GM12878 (cell line): ENCODE data around the gene TRIM6. TPM values are rescaled to one million over a fixed set of nuclear protein-coding genes. Genes with fewer than 3 reads are reported as not detected.

Source experiments
- ATAC-seq: fragments of 200-7000 bp; cut with Tn5 transposase; 3 replicates; pipeline ENCODE4 v1.9.1; 2020; ENCODE audit warnings: mild to moderate bottlenecking, moderate library complexity
- BruUV-seq: library from RNA; stranded (reverse); fragments of 400-500 nt; replicated peaks from 2 replicates; lab custom pipeline; 2021; lab: Mats Ljungman, UMichigan
- CTCF ChIA-PET: fragments of 300-600 bp; sonication (Branson Sonifier 250); formaldehyde crosslinking; extraction: SDS; loops from one replicate; lab custom pipeline; 2021; ENCODE audit warnings: inconsistent platforms; lab: Yijun Ruan, JAX
- POLR2A ChIA-PET: fragments of 350-600 bp; formaldehyde crosslinking; extraction: SDS; loops from one replicate; lab custom pipeline; 2021; ENCODE audit warnings: inconsistent platforms; lab: Charles Lee
- RAD21 ChIA-PET: fragments of 300-600 bp; sonication (Branson Sonifier 250); formaldehyde crosslinking; loops from one replicate; lab custom pipeline; 2023; ENCODE audit warnings: antibody characterized with exemption; ENCODE audit not compliant: unreplicated experiment; lab: Charles Lee
- SMC1A ChIA-PET: fragments of 300-600 bp; sonication (Branson Sonifier 250); formaldehyde crosslinking; loops from one replicate; lab custom pipeline; 2023; ENCODE audit not compliant: unreplicated experiment, uncharacterized antibody; lab: Charles Lee
- DNase-seq: peaks from one replicate; pipeline ENCODE4 v3.0.0-alpha.2; 2011; ENCODE audit warnings: low read depth, low spot score
- FAIRE-seq: peaks from 3 replicates; lab custom pipeline; 2011; peaks lifted over from hg19 to GRCh38; lab: Jason Lieb, UNC
- H2AFZ ChIP-seq: 2 replicates; pipeline ENCODE4 v1.6.0; 2011; ENCODE audit warnings: low read depth, low read length, control low read depth; ENCODE audit not compliant: control insufficient read depth
- H3K27ac ChIP-seq: 2 replicates; pipeline ENCODE4 v1.5.1; 2011; ENCODE audit warnings: control low read depth; ENCODE audit not compliant: control insufficient read depth, insufficient read depth
- H3K27me3 ChIP-seq, 2 experiments: replicated peaks in 1 of 2; 2 replicates each; pipeline versions ENCODE4 v1.6.0 to v1.6.1; 2011; ENCODE audit warnings: low read length in 1 of 2; ENCODE audit not compliant: control insufficient read depth in 2 of 2, insufficient read depth in 2 of 2
- H3K36me3 ChIP-seq, 2 experiments: 2 replicates each; pipeline ENCODE4 v1.5.1; 2011; ENCODE audit warnings: low read length in 1 of 2; ENCODE audit not compliant: control insufficient read depth in 2 of 2, insufficient read depth in 2 of 2
- H3K4me1 ChIP-seq: 2 replicates; pipeline ENCODE4 v1.6.1; 2011; ENCODE audit warnings: mild to moderate bottlenecking, low read length, moderate library complexity, mixed read lengths; ENCODE audit not compliant: control insufficient read depth, insufficient read depth
- H3K4me2 ChIP-seq: 2 replicates; pipeline ENCODE4 v1.6.0; 2011; ENCODE audit warnings: control low read depth; ENCODE audit not compliant: control insufficient read depth, insufficient read depth
- H3K4me3 ChIP-seq: fragments of 200-600 bp; sonication (generic); 2 replicates; pipeline ENCODE4 v1.5.1; 2016
- H3K79me2 ChIP-seq: 2 replicates; pipeline ENCODE4 v1.6.0; 2011; ENCODE audit warnings: low read length; ENCODE audit not compliant: control insufficient read depth, insufficient read depth
- H3K9ac ChIP-seq: 2 replicates; pipeline ENCODE4 v1.8.0; 2011; ENCODE audit warnings: low read length, control low read depth, mixed read lengths; ENCODE audit not compliant: control insufficient read depth, insufficient read depth
- H3K9me3 ChIP-seq: replicated peaks from 3 replicates; pipeline ENCODE4 v1.5.1; 2011; ENCODE audit warnings: mild to moderate bottlenecking, low read length; ENCODE audit not compliant: control insufficient read depth, insufficient read depth
- H4K20me1 ChIP-seq: 2 replicates; pipeline ENCODE4 v1.6.0; 2011; ENCODE audit not compliant: control insufficient read depth, insufficient read depth
- ATF3 ChIP-seq: IDR thresholded peaks from 2 replicates; pipeline ENCODE4 v1.6.1; 2011; ENCODE audit warnings: low read depth, mild to moderate bottlenecking, low read length, moderate library complexity, borderline replicate concordance; ENCODE audit errors: extremely low read depth
- ATF7 ChIP-seq: fragments of 450-650 bp; IDR thresholded peaks from 2 replicates; pipeline ENCODE4 v1.6.1; 2016; ENCODE audit warnings: low read depth, mild to moderate bottlenecking
- CBX3 ChIP-seq: fragments of 200-600 bp; sonication (generic); IDR thresholded peaks from 2 replicates; pipeline ENCODE4 v1.6.1; 2016; ENCODE audit warnings: low read depth, borderline replicate concordance
- DPF2 ChIP-seq: fragments of 450-650 bp; IDR thresholded peaks from 2 replicates; pipeline ENCODE4 v1.6.1; 2017; ENCODE audit warnings: mild to moderate bottlenecking
- EGR1 ChIP-seq, 2 experiments: IDR thresholded peaks; 1 replicate in 1 of 2; 2 replicates in 1 of 2; pipeline ENCODE4 v1.6.1; 2011 to 2012; ENCODE audit warnings: low read depth in 2 of 2, low read length in 2 of 2, borderline replicate concordance in 1 of 2, mild to moderate bottlenecking in 1 of 2, moderate library complexity in 1 of 2
- ELK1 ChIP-seq: IDR thresholded peaks from 2 replicates; pipeline ENCODE4 v1.6.1; 2012; ENCODE audit warnings: low read depth, low read length, improper control_type of control experiment
- ESRRA ChIP-seq: IDR thresholded peaks from 2 replicates; pipeline ENCODE4 v1.6.1; 2012; ENCODE audit warnings: mild to moderate bottlenecking, low read length, improper control_type of control experiment
- GATAD2B ChIP-seq: fragments of 450-650 bp; conservative IDR thresholded peaks from 2 replicates; pipeline ENCODE4 v1.6.1; 2017; ENCODE audit warnings: low read depth, mild to moderate bottlenecking, moderate library complexity
- HDAC6 ChIP-seq: fragments of 200-600 bp; sonication (generic); IDR thresholded peaks from one replicate; pipeline ENCODE4 v1.8.0; 2017; ENCODE audit warnings: antibody characterized with exemption; ENCODE audit not compliant: unreplicated experiment
- IKZF2 ChIP-seq, 2 experiments: fragments of 450-650 bp; IDR thresholded peaks; 2 replicates each; pipeline ENCODE4 v1.6.1; 2017; ENCODE audit warnings: mild to moderate bottlenecking in 2 of 2, moderate library complexity in 2 of 2
- KAT2A ChIP-seq: conservative IDR thresholded peaks from 2 replicates; pipeline ENCODE4 v1.6.1; 2011; ENCODE audit warnings: low read depth, low read length; ENCODE audit not compliant: control insufficient read depth
- KDM1A ChIP-seq: fragments of 200-600 bp; sonication (generic); IDR thresholded peaks from 2 replicates; pipeline ENCODE4 v1.6.1; 2016; ENCODE audit warnings: borderline replicate concordance
- NBN ChIP-seq: fragments of 450-650 bp; IDR thresholded peaks from 2 replicates; pipeline ENCODE4 v1.6.1; 2016
- NFYB ChIP-seq: IDR thresholded peaks from 2 replicates; pipeline ENCODE4 v1.6.1; 2011; ENCODE audit warnings: low read depth, mild to moderate bottlenecking, low read length, improper control_type of control experiment, moderate library complexity; ENCODE audit not compliant: insufficient read depth
- RAD51 ChIP-seq: fragments of 450-650 bp; IDR thresholded peaks from 2 replicates; pipeline ENCODE4 v1.6.1; 2016; ENCODE audit warnings: moderate library complexity, mild to moderate bottlenecking, inconsistent platforms
- RUNX3 ChIP-seq: IDR thresholded peaks from 2 replicates; pipeline ENCODE4 v1.6.1; 2012; ENCODE audit warnings: low read length, inconsistent platforms
- SP1 ChIP-seq: IDR thresholded peaks from one replicate; pipeline ENCODE4 v1.6.1; 2011; ENCODE audit warnings: low read depth, low read length
- STAT1 ChIP-seq: fragments of 450-650 bp; conservative IDR thresholded peaks from 2 replicates; pipeline ENCODE4 v1.6.1; 2014; ENCODE audit warnings: antibody characterized with exemption, mild to moderate bottlenecking
- USF2 ChIP-seq: IDR thresholded peaks from 2 replicates; pipeline ENCODE4 v1.6.1; 2011; ENCODE audit warnings: low read depth, low read length, improper control_type of control experiment, borderline replicate concordance
- WRNIP1 ChIP-seq: IDR thresholded peaks from 2 replicates; pipeline ENCODE4 v1.6.1; 2011; ENCODE audit warnings: low read depth, low read length, improper control_type of control experiment, borderline replicate concordance
- WGBS: methylation state at CpG from one replicate; pipeline ENCODE4 v1.1.6; 2016; ENCODE audit warnings: low lambda C conversion rate; ENCODE audit not compliant: insufficient replicate concordance, insufficient coverage; ENCODE audit errors: missing lambda C conversion rate; 5-methylcytosine and 5-hydroxymethylcytosine counted together
- in situ Hi-C: fragments of 300-500 bp; cut with MboI; formaldehyde crosslinking; loops from 9 replicates; pipeline ENCODE4 v1.14.3; 2018; ENCODE audit warnings: mixed read lengths
- intact Hi-C: fragments of 100-400 bp; cut with micrococcal nuclease; formaldehyde crosslinking; loops from one replicate; pipeline ENCODE4 v1.14.2; 2022; ENCODE audit not compliant: unreplicated experiment
- polyA plus RNA-seq, 11 experiments: library from polyadenylated mRNA; depleted of rRNA in 4 of 11; unstranded in 6 of 11; stranded (reverse) in 5 of 11; fragments of >200 nt; fragmentation: Nextera tagmentation in 4 of 11; fragmentation: Illumina TruSeq in 1 of 11; extraction: Ambion mirVana in 4 of 11; extraction: Trizol in 1 of 11; gene quantifications; 1 replicate in 1 of 11; 2 replicates in 10 of 11; pipeline versions ENCODE4 v1.2.1 to v1.2.3, GENCODE V29; 2011 to 2016; ENCODE audit warnings: inconsistent platforms in 2 of 11, missing spikeins in 2 of 11, low read depth in 1 of 11
- total RNA-seq, 4 experiments: library from RNA; depleted of rRNA in 3 of 4; stranded (reverse); fragments of >200 nt in 3 of 4; fragmentation: Illumina TruSeq in 1 of 4; extraction: Trizol in 1 of 4; gene quantifications; 2 replicates each; pipeline versions ENCODE4 v1.2.1 to v1.2.3, GENCODE V29; 2013 to 2021

Gene TRIM6
- total and polyA plus RNA-seq, 10 of the 15 experiments (the other 5 are each of a cell fraction or from before 2014, with no cell fraction given): 1.4 to 6.8 (median 4.2) TPM

- Histone ChIP-seq H2AFZ (no peak overlapping the region; the same call in 1 of the 2 replicates), H3K36me3 (no peaks in the 10 kb centered on the region), H3K27me3 (no peaks in the 10 kb centered on the region), H3K4me3 (peak overlapping the region; percentile 97), H3K4me2 (peak overlapping the region; percentile 70), H3K4me1 (peaks cover 2% of the 10 kb centered on the region; the same call in 1 of the 2 replicates), H3K27ac (peak overlapping the region; percentile 100), H3K79me2 (peaks cover 17% of the 10 kb centered on the region), H4K20me1 (no peaks in the 10 kb centered on the region), H3K9ac (peak overlapping the region; percentile 100), H3K9me3 (no peaks in the 10 kb centered on the region; the same call in 2 of the 3 replicates)
- 0% methylated on average over 4 of the region's 4 CpGs for WGBS
- intact Hi-C loops (loop anchor here (2.0 kb wide), 1 partner anchor 60 kb away; the partner anchor contains the start of gene TRIM5), in situ Hi-C loops (loop anchor here (10.0 kb wide), 1 partner anchor 1120 kb away; no protein-coding TSS in a partner anchor)
- TF ChIP-seq ESRRA (no peak), ELK1 (no peak), USF2 (no peak), NBN (no peak), DPF2 (no peak), RAD51 (no peak), HDAC6 (no peak), CBX3 (no peak), STAT1 (no peak), RUNX3 (no peak), WRNIP1 (no peak), IKZF2 (IDR thresholded peaks at IDR 0.05) (no peak), ATF3 (no peak), NFYB (no peak), GATAD2B (no peak), KDM1A (no peak), KAT2A (no peak), ATF7 (no peak), SP1 (no peak), EGR1 (IDR thresholded peaks at IDR 0.05; ENCODE audit: borderline replicate concordance in 1 of 2, low read depth in 2 of 2, low read length in 2 of 2) (no peak)
- peak; percentile 39 for ATAC-seq
- no TSS peak for BruUV-seq
- SMC1A ChIA-PET: interaction anchor here (0.6 to 3.0 kb wide), 9 partner anchors 10 to 255 kb away, joined by 3 to 21 read pairs (median 3); partner anchors contain the start of genes TRIM22 and TRIM5
- POLR2A ChIA-PET: interaction anchor here (0.9 to 4.1 kb wide), 8 partner anchors 9 to 131 kb away, joined by 3 to 38 read pairs (median 4); partner anchors contain the start of gene TRIM22
- DNase-seq: no peak
- FAIRE-seq: no peak
- RAD21 ChIA-PET: interaction anchor here (1.0 to 2.5 kb wide), 4 partner anchors 9 to 182 kb away, joined by 3 to 20 read pairs (median 6); partner anchors contain the start of genes TRIM22 and TRIM5
- CTCF ChIA-PET: interaction anchor here (1.0 to 4.0 kb wide), 3 partner anchors 20 to 88 kb away, joined by 3 to 25 read pairs (median 4); partner anchors contain the start of gene TRIM5
These were observed 28.8 kb downstream of the TRIM6 start for GRCh38 chr11:5625281-5625680.
